Measurements from ENCODE around the gene PCDHGA5. TPM values are rescaled to one million over a fixed set of nuclear protein-coding genes. Genes with fewer than 3 reads are reported as not detected.
"Not testable (repeated sequence)": the region's sequence is repeated elsewhere in the genome, so short reads cannot be mapped to it uniquely, and the experiment has no call there.

Gene PCDHGA5
- total and polyA plus RNA-seq, 3 donors from 2014 or later: 1.5 to 12.2 (median 9.4) TPM

GRCh38 chr5:141413540-141414069, 49.6 kb downstream of the PCDHGA5 start:
- Histone ChIP-seq H3K9me3 (no peaks in the 10 kb centered on the region), H3K27ac (no peak overlapping the region), H3K4me1 (no peaks in the 10 kb centered on the region), H3K4me3 (peak overlapping the region in 1 of 2 donors; percentile 36), H3K27me3 (no peaks in the 10 kb centered on the region), H3K36me3 (ENCODE audit: low read depth, missing control alignments) (no peaks in the 10 kb centered on the region)
- no peak for DNase-seq
- intact Hi-C loops (cut with DNase I; ENCODE audit: low total_unique reads): no loop called here
- no peak for TF ChIP-seq POLR2A (IDR thresholded peaks at IDR 0.05)
- no peak for TF ChIP-seq CTCF (IDR thresholded peaks at IDR 0.05)
- 17 to 28% methylated on average over 21 to 25 of the region's 25 CpGs for WGBS, 2 donors

GRCh38 chr5:141414548-141415274, 50.7 kb downstream of the PCDHGA5 start:
- H3K36me3 ChIP-seq (ENCODE audit: low read depth, missing control alignments); H3K4me3 ChIP-seq; H3K27me3 ChIP-seq; DNase-seq; intact Hi-C loops (cut with DNase I; ENCODE audit: low total_unique reads); H3K4me1 ChIP-seq; H3K9me3 ChIP-seq; H3K27ac ChIP-seq: not testable (repeated sequence)
- WGBS, 2 donors: 23 to 27% methylated on average over 5 to 43 of the region's 46 CpGs

- H3K9me3 ChIP-seq; DNase-seq; H3K36me3 ChIP-seq (ENCODE audit: low read depth, missing control alignments); H3K4me3 ChIP-seq; H3K4me1 ChIP-seq; H3K27ac ChIP-seq; H3K27me3 ChIP-seq; intact Hi-C loops (cut with DNase I; ENCODE audit: low total_unique reads): not testable (repeated sequence)
- WGBS, 2 donors: 20 to 32% methylated on average over 9 to 24 of the region's 24 CpGs
Measured at GRCh38 chr5:141415275-141415618, 51.3 kb downstream of the PCDHGA5 start.

Other genes starting within 250 kb of the PCDHGA5 start
Only the 30 nearest of the 36 such genes appear.
- 1 to 10 TPM; 5.7 to 8.7 TPM for gene PCDHB9, start 177.0 kb upstream of the PCDHGA5 start, total RNA-seq
- gene PCDHB9, start 177.0 kb upstream of the PCDHGA5 start, polyA plus RNA-seq (ENCODE audit: insufficient read depth, low read depth, low replicate concordance): 4.8 TPM
- gene PCDHB10, start 171.8 kb upstream of the PCDHGA5 start, total RNA-seq: 1 to 10 TPM; 4.0 to 4.9 TPM
- 1.5 TPM for gene PCDHB10, start 171.8 kb upstream of the PCDHGA5 start, polyA plus RNA-seq (ENCODE audit: insufficient read depth, low read depth, low replicate concordance)
- gene PCDHB11, start 164.5 kb upstream of the PCDHGA5 start, total RNA-seq: 1 to 10 TPM; 4.0 to 4.2 TPM
- gene PCDHB11, start 164.5 kb upstream of the PCDHGA5 start, polyA plus RNA-seq (ENCODE audit: insufficient read depth, low read depth, low replicate concordance): 0.63 TPM
- gene PCDHB12, start 155.4 kb upstream of the PCDHGA5 start, total RNA-seq: 1 to 10 TPM; 6.1 to 6.5 TPM
- 1.4 TPM for gene PCDHB12, start 155.4 kb upstream of the PCDHGA5 start, polyA plus RNA-seq (ENCODE audit: insufficient read depth, low read depth, low replicate concordance)
- gene PCDHB13, start 150.2 kb upstream of the PCDHGA5 start, total RNA-seq: 1 to 10 TPM; 8.6 to 9.3 TPM
- gene PCDHB13, start 150.2 kb upstream of the PCDHGA5 start, polyA plus RNA-seq (ENCODE audit: insufficient read depth, low read depth, low replicate concordance): 2.6 TPM
- gene PCDHB14, start 140.8 kb upstream of the PCDHGA5 start, total RNA-seq: 1 to 10 TPM; 7.9 to 8.0 TPM
- gene PCDHB14, start 140.8 kb upstream of the PCDHGA5 start, polyA plus RNA-seq (ENCODE audit: insufficient read depth, low read depth, low replicate concordance): 2.7 TPM
- gene PCDHB15, start 118.8 kb upstream of the PCDHGA5 start, total RNA-seq: 10 to 100 TPM; 22.1 to 27.6 TPM
- 10.3 TPM for gene PCDHB15, start 118.8 kb upstream of the PCDHGA5 start, polyA plus RNA-seq (ENCODE audit: insufficient read depth, low read depth, low replicate concordance)
- gene SLC25A2, start 60.1 kb upstream of the PCDHGA5 start, total RNA-seq: 1 to 10 TPM; 4.0 to 4.4 TPM
- gene SLC25A2, start 60.1 kb upstream of the PCDHGA5 start, polyA plus RNA-seq (ENCODE audit: insufficient read depth, low read depth, low replicate concordance): 15.9 TPM
- gene TAF7, start 43.4 kb upstream of the PCDHGA5 start, total RNA-seq: 100 to 1,000 TPM; 112 to 131 TPM
- gene TAF7, start 43.4 kb upstream of the PCDHGA5 start, polyA plus RNA-seq (ENCODE audit: insufficient read depth, low read depth, low replicate concordance): 137 TPM
- 10 to 100 TPM in 1 of 2 donors, 1 to 10 TPM in 1; 8.7 to 13.1 TPM for gene PCDHGA1, start 33.6 kb upstream of the PCDHGA5 start, total RNA-seq
- gene PCDHGA1, start 33.6 kb upstream of the PCDHGA5 start, polyA plus RNA-seq (ENCODE audit: insufficient read depth, low read depth, low replicate concordance): 1.6 TPM
- gene PCDHGA2, start 25.4 kb upstream of the PCDHGA5 start, total RNA-seq: 10 to 100 TPM; 19.4 to 31.0 TPM
- 5.6 TPM for gene PCDHGA2, start 25.4 kb upstream of the PCDHGA5 start, polyA plus RNA-seq (ENCODE audit: insufficient read depth, low read depth, low replicate concordance)
- gene PCDHGA3, start 20.3 kb upstream of the PCDHGA5 start, total RNA-seq: 10 to 100 TPM; 19.3 to 31.8 TPM
- gene PCDHGA3, start 20.3 kb upstream of the PCDHGA5 start, polyA plus RNA-seq (ENCODE audit: insufficient read depth, low read depth, low replicate concordance): 4.4 TPM
- 10 to 100 TPM; 12.5 to 16.4 TPM for gene PCDHGB1, start 14.1 kb upstream of the PCDHGA5 start, total RNA-seq
- gene PCDHGB1, start 14.1 kb upstream of the PCDHGA5 start, polyA plus RNA-seq (ENCODE audit: insufficient read depth, low read depth, low replicate concordance): 0.92 TPM
- gene PCDHGA4, start 9.1 kb upstream of the PCDHGA5 start, total RNA-seq: 10 to 100 TPM; 14.2 to 21.0 TPM
- 1.9 TPM for gene PCDHGA4, start 9.1 kb upstream of the PCDHGA5 start, polyA plus RNA-seq (ENCODE audit: insufficient read depth, low read depth, low replicate concordance)
- gene PCDHGB2, start 4.2 kb upstream of the PCDHGA5 start, total RNA-seq: 10 to 100 TPM; 16.6 to 20.4 TPM
- gene PCDHGB2, start 4.2 kb upstream of the PCDHGA5 start, polyA plus RNA-seq (ENCODE audit: insufficient read depth, low read depth, low replicate concordance): 1.5 TPM
- 10 to 100 TPM; 11.3 to 17.1 TPM for gene PCDHGB3, start 6.1 kb downstream of the PCDHGA5 start, total RNA-seq
- 0.74 TPM for gene PCDHGB3, start 6.1 kb downstream of the PCDHGA5 start, polyA plus RNA-seq (ENCODE audit: insufficient read depth, low read depth, low replicate concordance)
- gene PCDHGA6, start 9.7 kb downstream of the PCDHGA5 start, total RNA-seq: 10 to 100 TPM in 1 of 2 donors, 1 to 10 TPM in 1; 9.7 to 13.4 TPM
- gene PCDHGA6, start 9.7 kb downstream of the PCDHGA5 start, polyA plus RNA-seq (ENCODE audit: insufficient read depth, low read depth, low replicate concordance): 1.8 TPM
- gene PCDHGA7, start 18.6 kb downstream of the PCDHGA5 start, total RNA-seq: 10 to 100 TPM; 11.1 to 12.7 TPM
- 1.6 TPM for gene PCDHGA7, start 18.6 kb downstream of the PCDHGA5 start, polyA plus RNA-seq (ENCODE audit: insufficient read depth, low read depth, low replicate concordance)
- gene PCDHGB4, start 23.5 kb downstream of the PCDHGA5 start, total RNA-seq: 10 to 100 TPM; 11.3 to 13.3 TPM
- 1.0 TPM for gene PCDHGB4, start 23.5 kb downstream of the PCDHGA5 start, polyA plus RNA-seq (ENCODE audit: insufficient read depth, low read depth, low replicate concordance)
- gene PCDHGA8, start 28.5 kb downstream of the PCDHGA5 start, total RNA-seq: 1 to 10 TPM; 8.2 TPM
- 0.15 TPM for gene PCDHGA8, start 28.5 kb downstream of the PCDHGA5 start, polyA plus RNA-seq (ENCODE audit: insufficient read depth, low read depth, low replicate concordance)
- gene PCDHGB5, start 33.8 kb downstream of the PCDHGA5 start, total RNA-seq: 10 to 100 TPM; 28.3 to 36.4 TPM
- 4.5 TPM for gene PCDHGB5, start 33.8 kb downstream of the PCDHGA5 start, polyA plus RNA-seq (ENCODE audit: insufficient read depth, low read depth, low replicate concordance)
- 10 to 100 TPM; 13.0 to 13.1 TPM for gene PCDHGA9, start 38.6 kb downstream of the PCDHGA5 start, total RNA-seq
- 1.1 TPM for gene PCDHGA9, start 38.6 kb downstream of the PCDHGA5 start, polyA plus RNA-seq (ENCODE audit: insufficient read depth, low read depth, low replicate concordance)
- 10 to 100 TPM in 1 of 2 donors, 1 to 10 TPM in 1; 9.9 to 12.6 TPM for gene PCDHGB6, start 43.9 kb downstream of the PCDHGA5 start, total RNA-seq
- gene PCDHGB6, start 43.9 kb downstream of the PCDHGA5 start, polyA plus RNA-seq (ENCODE audit: insufficient read depth, low read depth, low replicate concordance): 2.1 TPM
- 10 to 100 TPM; 11.3 to 11.7 TPM for gene PCDHGA10, start 48.8 kb downstream of the PCDHGA5 start, total RNA-seq
- gene PCDHGA10, start 48.8 kb downstream of the PCDHGA5 start, polyA plus RNA-seq (ENCODE audit: insufficient read depth, low read depth, low replicate concordance): 1.2 TPM
- gene PCDHGB7, start 53.5 kb downstream of the PCDHGA5 start, total RNA-seq: 10 to 100 TPM; 15.3 to 18.1 TPM
- 6.6 TPM for gene PCDHGB7, start 53.5 kb downstream of the PCDHGA5 start, polyA plus RNA-seq (ENCODE audit: insufficient read depth, low read depth, low replicate concordance)
- gene PCDHGA11, start 56.9 kb downstream of the PCDHGA5 start, total RNA-seq: 1 to 10 TPM; 8.4 to 9.1 TPM
- gene PCDHGA11, start 56.9 kb downstream of the PCDHGA5 start, polyA plus RNA-seq (ENCODE audit: insufficient read depth, low read depth, low replicate concordance): 0.83 TPM
- 10 to 100 TPM; 10.3 to 11.3 TPM for gene PCDHGA12, start 66.3 kb downstream of the PCDHGA5 start, total RNA-seq
- gene PCDHGA12, start 66.3 kb downstream of the PCDHGA5 start, polyA plus RNA-seq (ENCODE audit: insufficient read depth, low read depth, low replicate concordance): 2.7 TPM
- 10 to 100 TPM; 14.5 to 29.4 TPM for gene PCDHGC3, start 111.8 kb downstream of the PCDHGA5 start, total RNA-seq
- gene PCDHGC3, start 111.8 kb downstream of the PCDHGA5 start, polyA plus RNA-seq (ENCODE audit: insufficient read depth, low read depth, low replicate concordance): 61.1 TPM
- gene PCDHGC4, start 120.9 kb downstream of the PCDHGA5 start, total RNA-seq: 1 to 10 TPM; 6.1 TPM
- 0.57 TPM for gene PCDHGC4, start 120.9 kb downstream of the PCDHGA5 start, polyA plus RNA-seq (ENCODE audit: insufficient read depth, low read depth, low replicate concordance)
- gene PCDHGC5, start 124.9 kb downstream of the PCDHGA5 start, total RNA-seq: 1 to 10 TPM; 4.9 to 5.4 TPM
- gene PCDHGC5, start 124.9 kb downstream of the PCDHGA5 start, polyA plus RNA-seq (ENCODE audit: insufficient read depth, low read depth, low replicate concordance): 0.50 TPM

Data from testis (tissue), 3 donors.